Colonic mucosa (tissue), 4 donors: ENCODE results near the gene SUOX. TPM values are rescaled to one million over a fixed set of nuclear protein-coding genes. Genes with fewer than 3 reads are reported as not detected.

Experiments used
- DNase-seq: peaks from one replicate; pipeline ENCODE4 v3.0.0-alpha.2; 2020
- H3K27ac ChIP-seq: fragments of 200-600 bp; one replicate; pipeline ENCODE4 v1.8.0; 2021
- H3K27me3 ChIP-seq: fragments of 200-600 bp; one replicate; pipeline ENCODE4 v1.8.0; 2021
- H3K36me3 ChIP-seq: fragments of 200-600 bp; one replicate; pipeline ENCODE4 v1.8.0; 2021
- H3K4me1 ChIP-seq: fragments of 200-600 bp; one replicate; pipeline ENCODE4 v1.8.0; 2021; ENCODE audit warnings: mild to moderate bottlenecking
- H3K4me3 ChIP-seq: fragments of 200-600 bp; one replicate; pipeline ENCODE4 v1.8.0; 2021
- H3K9ac ChIP-seq, 2 donors: one replicate each; pipeline ENCODE4 v1.7.0; 2013; ENCODE audit warnings: control low read depth in 2 of 2, low read depth in 2 of 2, low read length in 2 of 2
- H3K9me3 ChIP-seq: fragments of 200-600 bp; one replicate; pipeline ENCODE4 v1.8.0; 2021
- intact Hi-C: fragments of 100-400 bp; cut with DNase I; formaldehyde crosslinking; loops from one replicate; pipeline ENCODE4 v1.14.1; 2022
- total RNA-seq, 2 donors: library from RNA; stranded (reverse); fragmentation: NEBNext Ultra II Directional in 1 of 2; extraction: Animal tissue kit (Norgen Biotek cat#: 25700) in 1 of 2; gene quantifications; one replicate each; pipeline ENCODE4 v1.2.1, GENCODE V29; 2021
- TF ChIP-seq, protein P1 (sequence below): fragments of 200-600 bp; IDR thresholded peaks from one replicate; pipeline ENCODE4 v1.8.0; 2022; ENCODE audit warnings: antibody characterized with exemption, mild to moderate bottlenecking
- donor health status: healthy.
- donor health status: DM: no; HTN: no; CAD: no.
- donor health status: DM: no; HTN: no; CAD: no.

Gene SUOX
- total RNA-seq, 2 donors from 2014 or later: 25.8 to 35.8 TPM

DNA sequence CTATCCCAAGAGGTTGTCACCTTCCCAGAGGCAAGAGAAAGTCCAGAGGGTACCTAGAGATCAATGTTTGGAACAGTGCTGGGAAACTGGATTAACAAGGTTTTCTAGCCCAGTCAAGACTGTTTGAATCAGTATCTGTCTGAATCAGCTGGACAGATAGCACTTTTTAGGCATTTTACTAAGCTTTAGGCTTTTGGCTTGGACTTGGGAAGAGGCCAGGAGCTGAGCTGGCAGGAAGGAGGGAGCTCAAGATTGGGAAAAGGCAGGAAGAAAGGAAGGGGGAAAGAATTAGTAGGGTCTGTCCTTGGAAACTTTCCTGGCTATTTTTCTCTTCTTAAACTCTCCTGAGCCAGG lies 32.1 kb downstream of the SUOX start:
- no peaks in the 10 kb centered on the region for H3K36me3 ChIP-seq
- intact Hi-C loops: no loop called here
- H3K27ac ChIP-seq: no peak overlapping the region
- no peaks in the 10 kb centered on the region for H3K27me3 ChIP-seq
- H3K9ac ChIP-seq: no peak overlapping the region
- H3K4me3 ChIP-seq: no peak overlapping the region
- no peak for DNase-seq
- H3K4me1 ChIP-seq: no peaks in the 10 kb centered on the region
- H3K9me3 ChIP-seq: no peaks in the 10 kb centered on the region
- TF ChIP-seq, protein P1, sequence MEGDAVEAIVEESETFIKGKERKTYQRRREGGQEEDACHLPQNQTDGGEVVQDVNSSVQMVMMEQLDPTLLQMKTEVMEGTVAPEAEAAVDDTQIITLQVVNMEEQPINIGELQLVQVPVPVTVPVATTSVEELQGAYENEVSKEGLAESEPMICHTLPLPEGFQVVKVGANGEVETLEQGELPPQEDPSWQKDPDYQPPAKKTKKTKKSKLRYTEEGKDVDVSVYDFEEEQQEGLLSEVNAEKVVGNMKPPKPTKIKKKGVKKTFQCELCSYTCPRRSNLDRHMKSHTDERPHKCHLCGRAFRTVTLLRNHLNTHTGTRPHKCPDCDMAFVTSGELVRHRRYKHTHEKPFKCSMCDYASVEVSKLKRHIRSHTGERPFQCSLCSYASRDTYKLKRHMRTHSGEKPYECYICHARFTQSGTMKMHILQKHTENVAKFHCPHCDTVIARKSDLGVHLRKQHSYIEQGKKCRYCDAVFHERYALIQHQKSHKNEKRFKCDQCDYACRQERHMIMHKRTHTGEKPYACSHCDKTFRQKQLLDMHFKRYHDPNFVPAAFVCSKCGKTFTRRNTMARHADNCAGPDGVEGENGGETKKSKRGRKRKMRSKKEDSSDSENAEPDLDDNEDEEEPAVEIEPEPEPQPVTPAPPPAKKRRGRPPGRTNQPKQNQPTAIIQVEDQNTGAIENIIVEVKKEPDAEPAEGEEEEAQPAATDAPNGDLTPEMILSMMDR: no peak

DNA sequence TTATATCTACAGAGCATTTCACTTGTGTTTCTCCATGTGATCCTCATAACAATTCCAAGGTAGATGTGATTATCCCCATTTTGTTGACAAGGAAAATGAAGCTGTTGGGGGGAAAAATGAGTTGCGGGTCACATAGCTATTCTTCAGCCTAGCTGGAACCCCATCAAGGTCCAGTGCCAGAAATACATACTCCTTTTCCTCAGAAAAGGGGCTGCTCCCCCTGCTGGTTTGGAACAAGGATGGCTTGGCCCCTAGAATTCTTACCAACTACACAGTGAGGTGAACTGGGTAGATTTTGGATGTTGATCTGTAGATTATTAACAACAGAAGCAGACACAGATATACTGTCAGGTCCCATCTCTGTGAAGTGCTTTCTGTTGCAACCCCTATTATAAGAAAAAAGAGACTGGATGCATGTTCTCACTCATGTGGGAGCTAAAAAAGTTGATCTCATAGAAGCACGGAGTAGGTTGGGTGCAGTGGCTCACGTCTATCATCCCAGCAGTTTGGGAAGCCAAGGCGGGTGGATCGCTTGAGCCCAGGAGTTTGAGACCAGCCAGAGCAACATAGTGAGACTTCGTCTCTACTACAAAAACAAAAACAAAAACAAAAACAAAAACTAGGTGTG lies 32.7 kb downstream of the SUOX start:
- H3K27ac ChIP-seq: no peak overlapping the region
- no peak overlapping the region for H3K9ac ChIP-seq
- H3K36me3 ChIP-seq: no peaks in the 10 kb centered on the region
- H3K9me3 ChIP-seq: no peaks in the 10 kb centered on the region
- TF ChIP-seq, protein P1: peak; percentile 58
- intact Hi-C loops: loop anchor here (10.0 kb wide), 1 partner anchor 285 kb away; the partner anchor contains the start of gene GDF11
- no peaks in the 10 kb centered on the region for H3K27me3 ChIP-seq
- H3K4me3 ChIP-seq: no peak overlapping the region
- peak; percentile 54 for DNase-seq
- no peaks in the 10 kb centered on the region for H3K4me1 ChIP-seq

DNA sequence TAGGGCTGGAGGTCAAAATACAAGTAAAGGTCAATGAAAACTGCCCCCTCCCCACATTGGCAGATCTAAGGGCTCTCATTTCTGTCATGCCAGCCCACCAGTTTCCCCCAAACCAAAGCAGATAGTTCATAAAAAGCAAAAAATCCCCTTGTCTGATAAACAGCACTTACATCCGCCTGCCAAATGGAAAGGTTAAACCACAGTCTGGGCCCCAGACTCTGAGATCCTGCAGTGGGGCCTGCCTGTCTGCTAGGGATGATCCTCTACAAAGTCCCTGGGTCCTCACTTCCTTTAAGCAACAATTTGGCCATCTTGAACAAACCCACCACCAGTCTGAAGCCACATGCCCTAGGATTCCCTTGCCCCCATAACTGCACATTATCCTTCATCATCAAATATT lies 34.9 kb downstream of the SUOX start:
- H3K4me3 ChIP-seq: no peak overlapping the region
- H3K9me3 ChIP-seq: no peaks in the 10 kb centered on the region
- no peaks in the 10 kb centered on the region for H3K27me3 ChIP-seq
- no peaks in the 10 kb centered on the region for H3K36me3 ChIP-seq
- no peak overlapping the region for H3K9ac ChIP-seq
- no peak for DNase-seq
- intact Hi-C loops: loop anchor here (10.0 kb wide), 1 partner anchor 287 kb away; the partner anchor contains the start of gene GDF11
- no peak overlapping the region for H3K27ac ChIP-seq
- no peaks in the 10 kb centered on the region for H3K4me1 ChIP-seq
- TF ChIP-seq, protein P1: no peak

DNA sequence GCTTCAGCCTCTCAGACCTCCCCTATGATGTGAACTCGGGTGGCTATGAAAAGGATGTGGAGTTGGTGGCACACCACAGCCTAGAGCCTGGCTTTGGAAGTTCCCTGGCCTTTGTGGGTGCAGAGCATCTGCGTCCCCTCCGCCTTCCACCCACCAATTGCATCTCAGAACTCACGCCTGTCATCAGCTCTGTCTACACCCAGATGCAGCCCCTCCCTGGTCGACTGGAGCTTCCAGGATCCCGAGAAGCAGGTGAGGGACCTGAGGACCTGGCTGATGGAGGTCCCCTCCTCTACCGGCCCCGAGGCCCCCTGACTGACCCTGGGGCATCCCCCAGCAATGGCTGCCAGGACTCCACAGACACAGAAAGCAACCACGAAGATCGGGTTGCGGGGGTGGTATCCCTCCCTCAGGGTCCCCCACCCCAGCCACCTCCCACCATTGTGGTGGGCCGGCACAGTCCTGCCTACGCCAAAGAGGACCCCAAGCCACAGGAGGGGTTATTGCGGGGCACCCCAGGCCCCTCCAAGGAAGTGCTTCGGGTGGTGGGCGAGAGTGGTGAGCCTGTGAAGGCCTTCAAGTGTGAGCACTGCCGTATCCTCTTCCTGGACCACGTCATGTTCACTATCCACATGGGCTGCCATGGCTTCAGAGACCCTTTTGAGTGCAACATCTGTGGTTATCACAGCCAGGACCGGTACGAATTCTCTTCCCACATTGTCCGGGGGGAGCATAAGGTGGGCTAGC lies 37.7 kb downstream of the SUOX start:
- Histone ChIP-seq H3K9me3 (no peaks in the 10 kb centered on the region), H3K4me3 (no peak overlapping the region), H3K9ac (no peak overlapping the region), H3K27ac (no peak overlapping the region), H3K36me3 (no peaks in the 10 kb centered on the region), H3K27me3 (no peaks in the 10 kb centered on the region), H3K4me1 (no peaks in the 10 kb centered on the region)
- TF ChIP-seq, protein P1: no peak
- DNase-seq: no peak
- intact Hi-C loops: loop anchor here (5.0 to 10.0 kb wide), 2 partner anchors 42 to 290 kb away; partner anchors contain the start of gene GDF11

DNA sequence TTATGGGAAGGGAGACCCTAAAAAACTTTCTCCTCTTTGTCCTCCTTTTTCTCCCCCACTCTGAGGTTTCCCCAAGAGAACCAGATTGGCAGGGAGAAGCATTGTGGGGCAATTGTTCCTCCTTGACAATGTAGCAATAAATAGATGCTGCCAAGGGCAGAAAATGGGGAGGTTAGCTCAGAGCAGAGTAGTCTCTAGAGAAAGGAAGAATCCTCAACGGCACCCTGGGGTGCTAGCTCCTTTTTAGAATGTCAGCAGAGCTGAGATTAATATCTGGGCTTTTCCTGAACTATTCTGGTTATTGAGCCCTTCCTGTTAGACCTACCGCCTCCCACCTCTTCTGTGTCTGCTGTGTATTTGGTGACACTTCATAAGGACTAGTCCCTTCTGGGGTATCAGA lies 40.1 kb downstream of the SUOX start:
- no peaks in the 10 kb centered on the region for H3K4me1 ChIP-seq
- H3K27me3 ChIP-seq: no peaks in the 10 kb centered on the region
- TF ChIP-seq, protein P1: no peak
- no peaks in the 10 kb centered on the region for H3K36me3 ChIP-seq
- no peak overlapping the region for H3K4me3 ChIP-seq
- no peak overlapping the region for H3K9ac ChIP-seq
- DNase-seq: no peak
- H3K27ac ChIP-seq: no peak overlapping the region
- H3K9me3 ChIP-seq: no peaks in the 10 kb centered on the region
- intact Hi-C loops: loop anchor here (5.0 to 10.0 kb wide), 2 partner anchors 45 to 292 kb away; partner anchors contain the start of gene GDF11
